HCT116 (cell line): ENCODE data around the gene ELMO2. TPM values are rescaled to one million over a fixed set of nuclear protein-coding genes. Genes with fewer than 3 reads are reported as not detected.

Experiments used
- ATAC-seq: fragments of 200-7000 bp; cut with Tn5 transposase; 2 replicates; pipeline ENCODE4 v1.9.1; 2020; ENCODE audit warnings: mild to moderate bottlenecking, moderate library complexity
- BruUV-seq: library from RNA; stranded (reverse); fragments of 400-500 nt; replicated peaks from 2 replicates; lab custom pipeline; 2021; lab: Mats Ljungman, UMichigan
- CTCF ChIA-PET: fragments of 300-600 bp; sonication (Branson Sonifier 250); formaldehyde crosslinking; loops from one replicate; lab custom pipeline; 2021; ENCODE audit warnings: antibody characterized with exemption; lab: Charles Lee
- POLR2A ChIA-PET: fragments of 300-600, 350-600 bp; sonication (Branson Sonifier 250); formaldehyde crosslinking; loops from one replicate; lab custom pipeline; 2021; ENCODE audit warnings: antibody characterized with exemption; lab: Charles Lee
- RAD21 ChIA-PET, 2 experiments: fragments of 300-600 bp; sonication (Branson Sonifier 250); formaldehyde crosslinking; loops; one replicate each; lab custom pipeline; 2023; ENCODE audit warnings: low total read pairs in 2 of 2; ENCODE audit not compliant: uncharacterized antibody in 2 of 2, unreplicated experiment in 2 of 2, low non-redundant PET in 1 of 2; lab: Charles Lee
- DNase-seq: peaks from one replicate; pipeline ENCODE4 v3.0.0-alpha.2; 2010; ENCODE audit warnings: low read depth, low spot score
- H2AFZ ChIP-seq: fragments of 200-600 bp; shearing (Covaris generic), sonication (generic); 2 replicates; pipeline ENCODE4 v1.6.1; 2017; ENCODE audit warnings: low read depth, mixed run types, mixed read lengths, antibody characterized with exemption, low read length; ENCODE audit not compliant: poor library complexity, severe bottlenecking
- H3K27ac ChIP-seq: 2 replicates; pipeline ENCODE4 v1.5.1; 2012; ENCODE audit warnings: low read depth, low read length
- H3K27me3 ChIP-seq: fragments of 200-600 bp; sonication (generic); 2 replicates; pipeline ENCODE4 v1.6.1; 2016; ENCODE audit warnings: mixed run types, low read length, mixed read lengths; ENCODE audit not compliant: insufficient read depth
- H3K36me3 ChIP-seq, 2 experiments: fragments of 200-500 bp in 1 of 2; fragments of 200-600 bp in 1 of 2; sonication (Bioruptor generic) in 1 of 2; sonication (generic) in 1 of 2; 2 replicates each; pipeline versions ENCODE4 v1.5.1 to v1.6.1; 2014 to 2016; ENCODE audit warnings: low read length in 2 of 2, inconsistent platforms in 1 of 2, mixed read lengths in 1 of 2, mixed run types in 1 of 2; ENCODE audit not compliant: insufficient read depth in 2 of 2, control insufficient read depth in 1 of 2
- H3K4me1 ChIP-seq, 2 experiments: fragments of 200-600 bp in 1 of 2; sonication (generic) in 1 of 2; 2 replicates each; pipeline versions ENCODE4 v1.5.1 to v1.6.1; 2012 to 2017; ENCODE audit warnings: low read length in 2 of 2, inconsistent platforms in 1 of 2, mild to moderate bottlenecking in 1 of 2, mixed read lengths in 1 of 2, mixed run types in 1 of 2, moderate library complexity in 1 of 2; ENCODE audit not compliant: insufficient read depth in 2 of 2, control insufficient read depth in 1 of 2
- H3K4me2 ChIP-seq: fragments of 200-600 bp; sonication (generic); 2 replicates; pipeline ENCODE4 v1.6.1; 2017; ENCODE audit warnings: mixed run types, low read length, mixed read lengths
- H3K4me3 ChIP-seq, 2 experiments: fragments of 200-600 bp in 1 of 2; sonication (generic) in 1 of 2; replicated peaks in 1 of 2; 2 replicates each; pipeline ENCODE4 v1.5.1; 2011 to 2016; ENCODE audit warnings: low read length in 2 of 2, control low read depth in 1 of 2, low read depth in 1 of 2, mild to moderate bottlenecking in 1 of 2, mixed read lengths in 1 of 2, mixed run types in 1 of 2
- H3K79me2 ChIP-seq: fragments of 200-600 bp; sonication (generic); 2 replicates; pipeline ENCODE4 v1.6.1; 2017; ENCODE audit warnings: mild to moderate bottlenecking, mixed run types, low read length, moderate library complexity, mixed read lengths; ENCODE audit not compliant: insufficient read depth
- H3K9ac ChIP-seq: fragments of 200-600 bp; sonication (generic); 2 replicates; pipeline ENCODE4 v1.6.1; 2016; ENCODE audit warnings: low read length, mixed read lengths
- H3K9me2 ChIP-seq: fragments of 200-600 bp; sonication (generic), shearing (Covaris generic); 2 replicates; pipeline ENCODE4 v1.6.1; 2017; ENCODE audit warnings: mixed run types, mild to moderate bottlenecking, moderate library complexity; ENCODE audit not compliant: insufficient read depth
- H3K9me3 ChIP-seq, 2 experiments: fragments of 200-500 bp in 1 of 2; fragments of 200-600 bp in 1 of 2; sonication (Bioruptor generic) in 1 of 2; sonication (generic) in 1 of 2; 2 replicates each; pipeline ENCODE4 v1.6.1; 2014 to 2017; ENCODE audit warnings: low read length in 2 of 2, mixed read lengths in 2 of 2, inconsistent platforms in 1 of 2, low read depth in 1 of 2, mild to moderate bottlenecking in 1 of 2, mixed run types in 1 of 2, moderate library complexity in 1 of 2; ENCODE audit not compliant: control insufficient read depth in 1 of 2, insufficient read depth in 1 of 2
- H4K20me1 ChIP-seq: fragments of 200-600 bp; sonication (generic), shearing (Covaris generic); 2 replicates; pipeline ENCODE4 v1.6.1; 2017; ENCODE audit warnings: mixed run types, mild to moderate bottlenecking, moderate library complexity; ENCODE audit not compliant: insufficient read depth
- CBX3 ChIP-seq: IDR thresholded peaks from 2 replicates; pipeline ENCODE4 v1.6.1; 2012; ENCODE audit warnings: low read depth
- CEBPB ChIP-seq: IDR thresholded peaks from 2 replicates; pipeline ENCODE4 v1.6.1; 2012; ENCODE audit warnings: low read depth
- EGR1 ChIP-seq: IDR thresholded peaks from 2 replicates; pipeline ENCODE4 v1.6.1; 2012; ENCODE audit warnings: low read depth
- EZH2phosphoT487 ChIP-seq: fragments of 200-600 bp; IDR thresholded peaks from 2 replicates; pipeline ENCODE4 v1.6.1; 2018; ENCODE audit warnings: antibody characterized with exemption, borderline replicate concordance
- FOSL1 ChIP-seq: IDR thresholded peaks from 2 replicates; pipeline ENCODE4 v1.6.1; 2012; ENCODE audit warnings: low read depth
- POLR2AphosphoS5 ChIP-seq: IDR thresholded peaks from 2 replicates; pipeline ENCODE4 v1.6.1; 2011; ENCODE audit warnings: mild to moderate bottlenecking, low read depth, low read length, moderate library complexity
- SP1 ChIP-seq: IDR thresholded peaks from 2 replicates; pipeline ENCODE4 v1.6.1; 2012; ENCODE audit warnings: low read depth
- SRF ChIP-seq: IDR thresholded peaks from 2 replicates; pipeline ENCODE4 v1.6.1; 2012; ENCODE audit warnings: low read depth
- ZFX ChIP-seq: fragments of 450-650 bp; IDR thresholded peaks from 2 replicates; pipeline ENCODE4 v1.6.1; 2017
- ZNF274 ChIP-seq: fragments of 200-500 bp; sonication (Bioruptor generic); IDR thresholded peaks from 2 replicates; pipeline ENCODE4 v1.6.1; 2014; ENCODE audit warnings: mild to moderate bottlenecking, low read depth, low read length, inconsistent platforms
- intact Hi-C: fragments of 100-400 bp; cut with micrococcal nuclease; formaldehyde crosslinking; loops from 2 replicates; pipeline ENCODE4 v1.10.0; 2022
- total RNA-seq: library from RNA; stranded (reverse); gene quantifications from one replicate; pipeline ENCODE4 v1.2.1, GENCODE V29; 2021; ENCODE audit not compliant: unreplicated experiment
- TF ChIP-seq, protein P1 (sequence below): IDR thresholded peaks from 2 replicates; pipeline ENCODE4 v1.6.1; 2012
- TF ChIP-seq, protein P2 (sequence below), 3 experiments: fragments of 200-600 bp in 1 of 3; sonication (generic) in 1 of 3; IDR thresholded peaks in 2 of 3; conservative IDR thresholded peaks in 1 of 3; 2 replicates each; pipeline ENCODE4 v1.5.1; 2012 to 2017; ENCODE audit warnings: low read depth in 2 of 3, low read length in 2 of 3, antibody characterized with exemption in 1 of 3, borderline replicate concordance in 1 of 3, control low read depth in 1 of 3, mild to moderate bottlenecking in 1 of 3, mixed read lengths in 1 of 3, mixed run types in 1 of 3, moderate library complexity in 1 of 3; ENCODE audit not compliant: insufficient read depth in 1 of 3
- TF ChIP-seq, protein P3 (sequence below): IDR thresholded peaks from 2 replicates; pipeline ENCODE4 v1.6.1; 2011; ENCODE audit warnings: mild to moderate bottlenecking, low read length, moderate library complexity; ENCODE audit not compliant: insufficient replicate concordance; ENCODE audit errors: extremely low read depth

ELMO2 gene
- total RNA-seq, 1 experiment from 2014 or later = 22.9 TPM

DNA sequence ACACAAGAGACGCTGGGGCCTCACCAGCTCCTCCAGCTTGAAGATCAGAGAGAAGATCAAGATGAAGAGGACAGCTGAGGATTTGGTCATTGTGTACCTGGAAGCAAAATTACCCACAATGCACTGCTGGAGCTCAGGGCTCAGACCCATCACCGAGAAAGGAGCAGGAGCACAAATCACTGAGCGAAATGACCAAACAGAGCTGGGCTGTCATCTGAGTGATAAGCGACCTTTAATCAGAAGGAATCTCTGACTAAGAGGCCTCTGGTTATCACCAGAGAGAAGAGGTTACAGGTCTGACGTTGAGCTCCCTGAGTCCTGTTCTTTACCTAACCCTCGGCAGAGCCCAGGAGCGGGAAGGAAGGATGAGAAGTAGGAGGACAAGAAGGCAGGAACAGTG is 50.6 kb downstream of the ELMO2 start:
- no peak overlapping the region for H3K4me3 ChIP-seq
- no peak overlapping the region for H3K4me2 ChIP-seq
- H3K9me2 ChIP-seq = no peaks in the 10 kb centered on the region
- H3K9me3 ChIP-seq = no peaks in the 10 kb centered on the region
- ChIA-PET RAD21 (no interaction called here), CTCF (no interaction called here), POLR2A (no interaction called here)
- BruUV-seq = no TSS peak
- peaks cover 2 to 9% of the 10 kb centered on the region in 2 experiments; a peak in 1 of 4 replicates for H3K36me3 ChIP-seq
- H4K20me1 ChIP-seq = no peaks in the 10 kb centered on the region
- H3K4me1 ChIP-seq = 0 out of 4 replicates have a peak, but pooled peaks cover 0 to under 1% of the 10 kb centered on the region in 2 experiments
- H3K79me2 ChIP-seq = peaks cover 6% of the 10 kb centered on the region; the same call in 1 of the 2 replicates
- DNase-seq (no peak), ATAC-seq (no peak)
- H3K27me3 ChIP-seq = no peaks in the 10 kb centered on the region
- intact Hi-C loops = no loop called here
- TF ChIP-seq SRF (no peak), ZFX (no peak), FOSL1 (no peak), POLR2AphosphoS5 (no peak), EZH2phosphoT487 (no peak), SP1 (no peak), EGR1 (no peak), CBX3 (no peak), CEBPB (no peak), ZNF274 (no peak)
- TF ChIP-seq, protein P1, sequence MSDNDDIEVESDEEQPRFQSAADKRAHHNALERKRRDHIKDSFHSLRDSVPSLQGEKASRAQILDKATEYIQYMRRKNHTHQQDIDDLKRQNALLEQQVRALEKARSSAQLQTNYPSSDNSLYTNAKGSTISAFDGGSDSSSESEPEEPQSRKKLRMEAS = no peak
- TF ChIP-seq, protein P2, sequence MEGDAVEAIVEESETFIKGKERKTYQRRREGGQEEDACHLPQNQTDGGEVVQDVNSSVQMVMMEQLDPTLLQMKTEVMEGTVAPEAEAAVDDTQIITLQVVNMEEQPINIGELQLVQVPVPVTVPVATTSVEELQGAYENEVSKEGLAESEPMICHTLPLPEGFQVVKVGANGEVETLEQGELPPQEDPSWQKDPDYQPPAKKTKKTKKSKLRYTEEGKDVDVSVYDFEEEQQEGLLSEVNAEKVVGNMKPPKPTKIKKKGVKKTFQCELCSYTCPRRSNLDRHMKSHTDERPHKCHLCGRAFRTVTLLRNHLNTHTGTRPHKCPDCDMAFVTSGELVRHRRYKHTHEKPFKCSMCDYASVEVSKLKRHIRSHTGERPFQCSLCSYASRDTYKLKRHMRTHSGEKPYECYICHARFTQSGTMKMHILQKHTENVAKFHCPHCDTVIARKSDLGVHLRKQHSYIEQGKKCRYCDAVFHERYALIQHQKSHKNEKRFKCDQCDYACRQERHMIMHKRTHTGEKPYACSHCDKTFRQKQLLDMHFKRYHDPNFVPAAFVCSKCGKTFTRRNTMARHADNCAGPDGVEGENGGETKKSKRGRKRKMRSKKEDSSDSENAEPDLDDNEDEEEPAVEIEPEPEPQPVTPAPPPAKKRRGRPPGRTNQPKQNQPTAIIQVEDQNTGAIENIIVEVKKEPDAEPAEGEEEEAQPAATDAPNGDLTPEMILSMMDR (IDR thresholded peaks at IDR 0.05 in 2 of 3, conservative IDR thresholded peaks at IDR 0.05 in 1 of 3; ENCODE audit: borderline replicate concordance in 1 of 3, insufficient read depth in 1 of 3, low read depth in 2 of 3, low read length in 2 of 3) = no peak
- TF ChIP-seq, protein P3, sequence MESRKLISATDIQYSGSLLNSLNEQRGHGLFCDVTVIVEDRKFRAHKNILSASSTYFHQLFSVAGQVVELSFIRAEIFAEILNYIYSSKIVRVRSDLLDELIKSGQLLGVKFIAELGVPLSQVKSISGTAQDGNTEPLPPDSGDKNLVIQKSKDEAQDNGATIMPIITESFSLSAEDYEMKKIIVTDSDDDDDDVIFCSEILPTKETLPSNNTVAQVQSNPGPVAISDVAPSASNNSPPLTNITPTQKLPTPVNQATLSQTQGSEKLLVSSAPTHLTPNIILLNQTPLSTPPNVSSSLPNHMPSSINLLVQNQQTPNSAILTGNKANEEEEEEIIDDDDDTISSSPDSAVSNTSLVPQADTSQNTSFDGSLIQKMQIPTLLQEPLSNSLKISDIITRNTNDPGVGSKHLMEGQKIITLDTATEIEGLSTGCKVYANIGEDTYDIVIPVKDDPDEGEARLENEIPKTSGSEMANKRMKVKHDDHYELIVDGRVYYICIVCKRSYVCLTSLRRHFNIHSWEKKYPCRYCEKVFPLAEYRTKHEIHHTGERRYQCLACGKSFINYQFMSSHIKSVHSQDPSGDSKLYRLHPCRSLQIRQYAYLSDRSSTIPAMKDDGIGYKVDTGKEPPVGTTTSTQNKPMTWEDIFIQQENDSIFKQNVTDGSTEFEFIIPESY = no peak
- no peak overlapping the region for H3K27ac ChIP-seq
- H2AFZ ChIP-seq = no peak overlapping the region
- H3K9ac ChIP-seq = no peak overlapping the region
